HG03064 (cell line): ENCODE data around the gene KPNA1.
"Not testable (repeated sequence)": the region's sequence is repeated elsewhere in the genome, so short reads cannot be mapped to it uniquely, and the experiment has no call there.

Experiments
- ATAC-seq: cut with Tn5 transposase; IDR thresholded peaks from one replicate; pipeline ENCODE4 v1.9.1; 2021; ENCODE audit warnings: low read depth; ENCODE audit not compliant: unreplicated experiment

The KPNA1 gene

GRCh38 chr3:122523317-122523716, 8.6 kb upstream of the KPNA1 start:
- ATAC-seq: no peak

DNA sequence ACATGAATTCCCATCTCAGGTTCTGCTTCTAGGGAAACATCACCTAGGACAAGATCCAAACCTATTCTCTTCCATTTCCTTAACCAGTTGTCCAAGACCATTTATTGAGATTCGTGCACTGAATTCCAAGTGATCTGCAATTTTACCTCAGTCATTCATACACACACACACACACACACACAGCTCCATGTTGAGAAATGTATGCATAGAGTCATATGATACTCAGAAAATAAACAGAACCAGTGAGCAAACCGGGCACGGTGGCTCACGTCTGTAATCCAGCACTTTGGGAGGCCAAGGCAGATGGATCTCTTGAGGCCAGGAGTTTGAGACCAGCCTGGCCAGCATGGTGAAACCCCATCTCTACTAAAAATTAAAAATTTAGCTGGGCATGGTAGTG, 6.1 kb upstream of the KPNA1 start:
- ATAC-seq: no peak

DNA sequence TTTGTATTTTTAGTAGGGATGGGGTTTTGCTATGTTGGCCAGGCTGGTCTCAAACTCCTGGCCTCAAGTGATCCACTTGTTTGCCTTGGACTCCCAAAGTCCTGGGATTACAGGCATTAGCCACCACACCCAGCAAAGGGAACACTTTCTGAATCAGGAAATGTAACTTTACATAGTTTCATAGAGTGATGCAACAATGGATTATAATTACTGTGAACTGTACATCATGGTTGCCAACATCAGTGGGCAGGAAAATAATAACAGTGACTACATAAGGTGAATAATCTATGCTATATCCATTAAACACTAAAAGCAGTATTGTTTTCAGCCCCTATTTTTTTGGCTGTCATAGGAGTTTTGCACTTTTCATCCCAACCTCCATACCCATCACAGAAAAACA, 5.0 kb upstream of the KPNA1 start:
- ATAC-seq: no peak

- ATAC-seq: no peak
Measured at GRCh38 chr3:122516846-122517360, 2.2 kb upstream of the KPNA1 start.

GRCh38 chr3:122515870-122516269, 1.1 kb upstream of the KPNA1 start:
- no peak for ATAC-seq

DNA sequence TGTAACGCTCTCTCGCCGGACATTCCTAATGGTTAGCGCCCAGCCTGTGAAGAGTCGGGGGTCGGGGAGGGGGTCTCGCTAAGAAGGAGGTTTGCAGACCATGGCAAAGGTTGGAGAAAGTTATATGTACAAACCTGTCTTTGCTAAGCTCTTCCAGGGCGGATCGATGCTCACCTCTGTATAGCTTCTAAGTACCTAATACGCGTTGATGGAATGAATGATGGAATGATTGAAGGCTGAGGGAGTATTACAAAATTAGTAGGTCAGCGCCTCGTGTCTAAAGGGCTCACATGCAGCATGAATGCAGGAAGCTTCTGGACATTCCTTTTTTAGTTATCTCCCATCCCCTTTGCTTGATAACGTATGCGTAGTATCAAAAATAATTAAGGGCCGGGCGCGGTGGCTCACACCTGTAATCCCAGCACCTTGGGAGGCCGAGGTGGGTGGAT, 305 bp upstream of the KPNA1 start:
- ATAC-seq: no peak

DNA sequence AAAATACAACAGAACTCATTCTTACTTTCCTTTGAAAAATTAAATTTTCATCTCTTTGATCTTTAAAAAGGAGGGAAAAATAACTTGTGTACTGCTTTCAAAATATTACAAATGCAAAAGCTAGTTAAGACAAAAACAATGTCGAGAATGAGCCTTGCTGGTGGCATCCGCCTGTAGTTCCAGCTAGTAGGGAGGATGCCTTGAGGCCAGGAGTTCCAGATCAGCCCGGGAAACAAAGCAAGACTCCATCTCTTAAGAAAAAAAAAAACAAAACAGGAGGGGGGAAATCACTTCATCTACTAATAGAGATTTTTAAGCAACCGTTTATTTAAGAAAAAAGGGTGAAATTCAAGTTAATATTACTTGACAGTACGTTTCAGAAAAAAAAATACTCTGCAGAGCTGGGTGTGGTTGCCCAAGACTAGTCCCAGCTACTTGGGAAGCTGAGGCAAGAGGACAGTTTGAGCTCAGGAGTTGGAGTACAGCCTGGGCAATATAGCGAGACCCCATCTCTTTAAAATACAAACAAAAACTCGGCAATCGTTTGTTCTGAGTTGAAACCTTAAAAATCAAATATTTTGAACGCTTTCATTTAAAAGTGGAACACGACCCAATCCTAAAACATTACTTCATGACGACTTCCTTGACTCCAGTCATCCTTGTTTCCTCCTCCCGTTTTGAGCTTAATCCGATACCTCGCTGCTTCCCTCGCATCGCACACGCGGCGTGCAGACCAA, 1.2 kb downstream of the KPNA1 start:
- no peak for ATAC-seq

GRCh38 chr3:122512284-122512683, 2.5 kb downstream of the KPNA1 start:
- no peak for ATAC-seq

GRCh38 chr3:122510878-122511535, 3.7 kb downstream of the KPNA1 start:
- ATAC-seq: no peak

DNA sequence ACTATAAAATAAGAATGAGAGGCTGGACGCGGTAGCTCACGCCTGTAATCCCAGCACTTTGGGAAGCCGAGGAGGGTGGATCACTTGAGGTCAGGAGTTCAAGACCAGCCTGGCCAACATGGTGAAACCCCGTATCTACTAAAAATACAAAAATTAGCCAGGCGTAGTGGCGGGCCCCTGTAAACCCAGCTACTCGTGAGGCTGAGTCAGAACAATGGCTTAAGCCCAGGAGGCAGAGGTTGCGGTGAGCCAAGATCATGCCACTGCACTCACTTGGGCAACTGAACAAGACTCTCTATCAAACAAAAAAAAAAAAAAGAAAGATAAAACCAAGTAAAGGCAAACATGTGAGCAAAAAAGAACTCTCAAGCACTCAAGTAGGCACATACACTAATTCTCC, 5.8 kb downstream of the KPNA1 start:
- ATAC-seq: not testable (repeated sequence)

GRCh38 chr3:122508135-122508914, 6.4 kb downstream of the KPNA1 start:
- no peak for ATAC-seq

GRCh38 chr3:122506450-122506849, 8.3 kb downstream of the KPNA1 start:
- no peak for ATAC-seq

- no peak for ATAC-seq
Measured at GRCh38 chr3:122505676-122506075, 9.1 kb downstream of the KPNA1 start.

GRCh38 chr3:122502941-122503340, 11.8 kb downstream of the KPNA1 start:
- no peak for ATAC-seq

DNA sequence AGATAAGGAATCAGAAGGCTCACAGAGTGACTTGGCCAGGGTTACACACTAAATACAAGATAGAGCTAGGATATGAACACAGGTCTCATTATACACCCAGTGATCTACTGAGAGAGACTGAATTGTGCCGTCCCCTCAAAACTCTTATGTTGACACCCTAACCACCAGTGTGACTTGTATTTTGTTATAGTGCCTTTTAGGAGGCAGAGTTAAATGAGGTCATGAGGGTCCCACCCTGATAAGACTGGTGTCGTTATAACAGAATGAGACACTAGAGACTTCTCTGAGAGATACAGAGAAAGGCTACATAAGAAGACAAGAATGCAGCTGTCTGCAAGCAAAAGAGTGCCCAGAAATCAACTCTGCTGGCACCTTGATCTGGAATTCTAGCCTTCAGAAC, 12.6 kb downstream of the KPNA1 start:
- ATAC-seq: no peak

- ATAC-seq: not testable (repeated sequence)
Measured at GRCh38 chr3:122500964-122501363, 13.8 kb downstream of the KPNA1 start.

GRCh38 chr3:122498152-122498551, 16.6 kb downstream of the KPNA1 start:
- no peak for ATAC-seq

DNA sequence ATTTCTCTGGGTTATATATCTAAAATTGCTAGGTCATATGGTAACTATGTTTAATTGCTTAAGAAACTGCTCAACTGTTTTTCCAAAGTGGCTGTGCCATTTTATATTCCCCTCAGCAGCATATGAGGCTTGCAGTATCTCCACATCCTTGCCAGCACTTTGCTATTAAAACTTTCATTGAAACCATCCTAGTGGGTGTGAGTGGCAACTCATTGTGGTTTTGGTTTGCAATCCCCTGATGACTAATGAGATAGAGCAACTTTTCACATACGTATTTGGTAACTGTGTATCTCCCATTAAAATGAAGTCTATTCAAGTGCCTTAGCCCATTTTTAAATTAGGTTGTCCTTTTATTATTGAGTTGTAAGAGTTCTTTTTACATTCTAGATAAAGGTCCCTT, 17.3 kb downstream of the KPNA1 start:
- ATAC-seq: peak; percentile 89

DNA sequence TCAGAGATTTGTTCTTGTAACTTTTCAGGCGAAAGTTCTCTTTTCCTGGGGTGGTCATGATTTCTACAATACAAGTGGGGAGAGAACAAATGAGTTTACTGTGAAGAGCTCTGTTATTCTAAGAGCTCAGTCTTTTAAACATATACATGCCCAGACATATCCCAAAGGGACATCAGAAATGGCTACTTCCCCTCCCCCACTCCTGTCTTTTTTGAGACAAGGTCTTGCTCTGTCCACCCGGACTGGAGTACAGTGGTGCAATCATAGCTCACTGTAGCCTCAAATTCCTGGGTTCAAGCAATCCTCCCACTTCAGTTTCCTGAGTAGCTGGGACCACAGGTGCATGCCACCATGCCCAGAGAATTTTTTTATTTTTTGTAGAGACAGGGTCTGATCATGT, 18.2 kb downstream of the KPNA1 start:
- ATAC-seq: no peak

DNA sequence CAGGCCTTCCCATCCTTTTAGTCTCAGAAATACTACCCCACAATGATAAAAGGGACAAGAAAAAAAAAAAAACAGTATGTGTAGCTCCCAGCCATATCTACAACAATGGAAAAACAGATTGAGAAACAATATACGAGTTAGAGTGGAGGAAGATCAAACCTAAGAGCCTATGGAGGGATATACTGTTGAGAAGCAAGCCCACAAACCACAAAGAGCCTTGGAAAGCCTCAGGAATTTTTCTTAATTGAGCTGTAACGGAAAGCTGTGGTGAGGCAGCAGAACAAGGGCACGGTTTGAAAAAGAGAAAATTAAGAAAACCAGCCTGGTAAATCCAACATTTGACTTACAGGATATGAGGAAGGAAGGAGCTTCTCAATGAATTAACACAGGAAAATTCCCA, 21.4 kb downstream of the KPNA1 start:
- no peak for ATAC-seq

DNA sequence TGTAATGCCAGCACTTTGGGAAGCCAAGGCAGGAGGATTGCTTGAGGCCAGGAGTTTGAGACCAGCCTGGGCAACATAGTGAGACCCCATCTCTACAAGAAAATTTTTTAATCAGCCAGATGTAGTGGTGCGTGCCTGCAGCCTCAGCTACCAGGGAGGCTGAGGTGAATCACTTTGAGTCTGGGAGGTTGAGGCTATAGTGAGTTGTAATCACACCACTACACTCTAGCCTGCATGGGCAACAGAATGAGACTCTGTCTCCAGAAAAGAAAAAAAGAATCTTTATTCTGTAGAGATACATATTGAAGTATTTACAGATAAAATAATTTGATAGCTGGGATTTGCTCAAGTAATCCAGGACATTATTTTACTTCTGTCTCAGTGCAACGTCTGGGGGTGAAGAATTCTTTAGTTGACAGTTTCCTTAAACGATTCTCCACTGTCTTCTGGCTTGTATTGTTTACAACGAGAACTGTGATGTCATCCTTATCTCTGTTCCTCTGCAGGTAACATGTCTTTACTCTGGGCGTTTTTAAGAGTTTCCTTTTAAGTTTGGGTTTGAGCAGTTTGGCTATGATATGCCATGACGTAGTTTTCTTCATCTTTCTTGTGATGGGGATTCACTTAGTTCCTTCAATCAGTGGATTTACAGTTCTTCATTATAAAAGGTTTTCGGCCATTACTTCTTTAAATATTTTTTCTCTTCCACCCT, 26.3 kb downstream of the KPNA1 start:
- ATAC-seq: no peak
